Cortex of kidney (tissue), 1 donor: Measurements from ENCODE around the gene FILIP1L.

Experiments
- DNase-seq: peaks from one replicate; lab custom pipeline; 2025; lab: John Stamatoyannopoulos, UW

Gene FILIP1L

GRCh38 chr3:100125161-100125938 lies 11.0 kb upstream of the FILIP1L start:
- no peak for DNase-seq

- no peak for DNase-seq
Measured at GRCh38 chr3:100124201-100124761, 10.0 kb upstream of the FILIP1L start.

- DNase-seq, result no peak
Measured at GRCh38 chr3:100123112-100123511, 8.8 kb upstream of the FILIP1L start.

- no peak for DNase-seq
Measured at GRCh38 chr3:100122321-100122720, 8.0 kb upstream of the FILIP1L start.

- DNase-seq, result no peak
Measured at GRCh38 chr3:100120693-100121092, 6.4 kb upstream of the FILIP1L start.

- DNase-seq, result no peak
Measured at GRCh38 chr3:100120012-100120411, 5.7 kb upstream of the FILIP1L start.

- no peak for DNase-seq
Measured at GRCh38 chr3:100117093-100117492, 2.8 kb upstream of the FILIP1L start.

- no peak for DNase-seq
Measured at GRCh38 chr3:100113723-100114412, 433 bp downstream of the FILIP1L start.

- DNase-seq, result no peak
Measured at GRCh38 chr3:100111728-100112127, 2.6 kb downstream of the FILIP1L start.

GRCh38 chr3:100110162-100110561 lies 4.1 kb downstream of the FILIP1L start:
- no peak for DNase-seq

- DNase-seq, result no peak
Measured at GRCh38 chr3:100108464-100109079, 5.7 kb downstream of the FILIP1L start.

GRCh38 chr3:100107221-100107814 lies 7.0 kb downstream of the FILIP1L start:
- no peak for DNase-seq

- no peak for DNase-seq
Measured at GRCh38 chr3:100106531-100107141, 7.7 kb downstream of the FILIP1L start.

- no peak for DNase-seq
Measured at GRCh38 chr3:100106094-100106493, 8.2 kb downstream of the FILIP1L start.

GRCh38 chr3:100105501-100105900 lies 8.8 kb downstream of the FILIP1L start:
- no peak for DNase-seq

- no peak for DNase-seq
Measured at GRCh38 chr3:100104817-100105413, 9.4 kb downstream of the FILIP1L start.

GRCh38 chr3:100104442-100104798 lies 9.9 kb downstream of the FILIP1L start:
- DNase-seq, result no peak

GRCh38 chr3:100103558-100104441 lies 10.5 kb downstream of the FILIP1L start:
- DNase-seq, result no peak

- no peak for DNase-seq
Measured at GRCh38 chr3:100102757-100103156, 11.5 kb downstream of the FILIP1L start.

GRCh38 chr3:100100425-100100824 lies 13.9 kb downstream of the FILIP1L start:
- DNase-seq, result no peak

GRCh38 chr3:100099621-100100020 lies 14.7 kb downstream of the FILIP1L start:
- DNase-seq, result no peak
